HG03139 (cell line): ENCODE measurements around the gene NLGN4Y.

Experiments
- ATAC-seq: cut with Tn5 transposase; IDR thresholded peaks from one replicate; pipeline ENCODE4 v1.9.1; 2021; ENCODE audit not compliant: unreplicated experiment

The NLGN4Y gene

GRCh38 chrY:14524272-14525231 is at the start of gene NLGN4Y:
Gene NLGN4Y (plus strand): TSS chrY:14524529. CDS start chrY:14622120, 97,591 bp downstream.
- peak; percentile 67 for ATAC-seq

- ATAC-seq, result no peak
These were observed 38.4 kb upstream of the NLGN4Y start for GRCh38 chrY:14485935-14486334.

GRCh38 chrY:14490226-14490625 is 34.1 kb upstream of the NLGN4Y start:
- no peak for ATAC-seq

- no peak for ATAC-seq
These were observed 26.3 kb upstream of the NLGN4Y start for GRCh38 chrY:14498071-14498470.

GRCh38 chrY:14504592-14504991 is 19.7 kb upstream of the NLGN4Y start:
- no peak for ATAC-seq

- no peak for ATAC-seq
These were observed 1.9 kb upstream of the NLGN4Y start for GRCh38 chrY:14522379-14522950.

GRCh38 chrY:14523491-14524271 is 648 bp upstream of the NLGN4Y start:
- no peak for ATAC-seq

- no peak for ATAC-seq
These were observed 986 bp downstream of the NLGN4Y start for GRCh38 chrY:14525315-14525714.

- ATAC-seq, result no peak
These were observed 4.0 kb downstream of the NLGN4Y start for GRCh38 chrY:14528361-14528760.

- no peak for ATAC-seq
These were observed 12.4 kb downstream of the NLGN4Y start for GRCh38 chrY:14536703-14537102.

GRCh38 chrY:14543506-14543905 is 19.2 kb downstream of the NLGN4Y start:
- ATAC-seq, result no peak

- no peak for ATAC-seq
These were observed 57.0 kb downstream of the NLGN4Y start for GRCh38 chrY:14581294-14581693.

GRCh38 chrY:14586725-14587124 is 62.4 kb downstream of the NLGN4Y start:
- ATAC-seq, result no peak

- no peak for ATAC-seq
These were observed 77.0 kb downstream of the NLGN4Y start for GRCh38 chrY:14601372-14601771.

GRCh38 chrY:14617625-14618024 is 93.3 kb downstream of the NLGN4Y start:
- no peak for ATAC-seq

- no peak for ATAC-seq
These were observed 94.2 kb downstream of the NLGN4Y start for GRCh38 chrY:14618513-14618912.

GRCh38 chrY:14628208-14628607 is 103.9 kb downstream of the NLGN4Y start:
- no peak for ATAC-seq

- ATAC-seq, result no peak
These were observed 107.3 kb downstream of the NLGN4Y start for GRCh38 chrY:14631676-14632075.

GRCh38 chrY:14633718-14634117 is 109.4 kb downstream of the NLGN4Y start:
- no peak for ATAC-seq

GRCh38 chrY:14634954-14635353 is 110.6 kb downstream of the NLGN4Y start:
- ATAC-seq, result no peak

- ATAC-seq, result no peak
These were observed 113.2 kb downstream of the NLGN4Y start for GRCh38 chrY:14637551-14637950.

GRCh38 chrY:14641853-14642252 is 117.5 kb downstream of the NLGN4Y start:
- no peak for ATAC-seq
